ENCODE data around the gene MTARC1.

The MTARC1 gene

DNA sequence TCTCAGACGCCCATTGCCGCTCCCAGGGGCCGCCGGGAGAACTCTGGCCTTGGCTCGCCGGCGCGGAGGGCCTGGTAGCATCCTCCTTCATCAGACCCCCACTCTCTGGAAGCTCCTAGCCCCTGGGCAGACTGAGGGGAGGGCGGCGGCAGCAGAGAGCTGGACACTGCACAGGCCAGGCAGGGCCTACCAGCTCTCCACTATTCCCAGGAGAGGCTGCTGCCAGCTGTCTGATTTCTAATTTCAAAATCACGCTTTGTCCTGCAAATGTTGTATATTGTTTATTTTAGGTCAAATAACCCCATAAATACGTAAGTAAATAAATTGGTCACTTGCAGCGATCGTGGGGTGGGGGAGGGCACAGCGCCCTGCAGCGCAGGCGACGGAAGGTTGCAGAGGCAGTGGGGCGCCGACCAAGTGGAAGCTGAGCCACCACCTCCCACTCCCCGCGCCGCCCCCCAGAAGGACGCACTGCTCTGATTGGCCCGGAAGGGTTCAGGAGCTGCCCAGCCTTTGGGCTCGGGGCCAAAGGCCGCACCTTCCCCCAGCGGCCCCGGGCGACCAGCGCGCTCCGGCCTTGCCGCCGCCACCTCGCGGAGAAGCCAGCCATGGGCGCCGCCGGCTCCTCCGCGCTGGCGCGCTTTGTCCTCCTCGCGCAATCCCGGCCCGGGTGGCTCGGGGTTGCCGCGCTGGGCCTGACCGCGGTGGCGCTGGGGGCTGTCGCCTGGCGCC lies at the start of gene MTARC1:
MTARC1 (plus strand) TSS at position 577 of the 732 bp plus-strand sequence; CDS start at position 609, 32 bp downstream.
- no peaks in the 10 kb centered on the region for H3K4me1 Mint-ChIP-seq
- peak; percentile 38 for ATAC-seq
- H3K27ac Mint-ChIP-seq = no peak within 1 kb of the TSS
- no peaks in the 10 kb centered on the region for H3K36me3 Mint-ChIP-seq
- no peak for DNase-seq (ENCODE audit: low spot score in 2 of 2)
- H3K4me3 Mint-ChIP-seq = no peak within 1 kb of the TSS
- no peaks in the 10 kb centered on the region for H3K9me3 Mint-ChIP-seq

DNA sequence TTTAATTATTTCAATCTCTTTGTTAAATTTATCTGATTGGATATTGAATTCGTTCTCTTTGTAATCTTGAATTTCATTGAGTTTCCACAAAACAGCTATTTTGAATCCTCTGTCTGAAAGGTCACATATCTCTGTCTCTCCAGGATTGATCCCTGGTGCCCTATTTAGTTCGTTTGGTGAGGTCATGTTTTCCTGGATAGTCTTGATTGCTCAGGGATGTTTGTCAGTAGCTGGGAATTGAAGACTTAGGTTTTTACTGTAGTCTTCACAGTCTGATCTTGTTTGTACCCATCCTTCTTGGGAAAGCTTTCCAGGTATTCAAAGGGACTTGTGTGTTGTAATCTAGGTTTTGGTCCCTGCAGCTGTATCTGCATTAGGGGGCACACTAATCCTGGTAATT lies 45.4 kb upstream of the MTARC1 start:
- no peaks in the 10 kb centered on the region for H3K4me1 Mint-ChIP-seq
- H3K4me3 Mint-ChIP-seq = no peak overlapping the region
- H3K9me3 Mint-ChIP-seq = no peaks in the 10 kb centered on the region
- no peak for ATAC-seq
- no peak for DNase-seq (ENCODE audit: low spot score in 2 of 2)
- H3K36me3 Mint-ChIP-seq = no peaks in the 10 kb centered on the region
- H3K27ac Mint-ChIP-seq = no peak overlapping the region

DNA sequence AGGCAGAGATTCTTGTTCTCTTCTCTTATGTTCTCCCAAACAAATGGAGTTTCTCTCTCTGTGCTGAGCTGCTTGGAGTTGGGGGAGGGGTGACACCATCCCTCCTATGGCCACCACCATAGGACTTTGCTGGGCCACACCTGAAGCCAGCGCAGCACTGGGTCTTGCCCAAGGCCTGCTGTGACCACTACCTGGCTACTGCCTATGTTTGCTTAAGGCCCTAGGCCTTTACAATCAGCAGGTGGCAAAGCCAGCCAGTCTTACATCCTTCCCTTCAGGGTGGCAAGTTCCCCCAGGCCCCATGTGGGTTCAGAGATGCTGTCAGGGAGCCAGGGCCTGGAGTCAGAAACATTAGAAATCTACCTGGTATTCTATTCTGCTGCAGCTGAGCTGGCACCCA lies 44.9 kb upstream of the MTARC1 start:
- Mint-ChIP-seq H3K36me3 (no peaks in the 10 kb centered on the region), H3K27ac (no peak overlapping the region), H3K9me3 (no peaks in the 10 kb centered on the region), H3K4me3 (no peak overlapping the region), H3K4me1 (no peaks in the 10 kb centered on the region)
- ATAC-seq (no peak), DNase-seq (ENCODE audit: low spot score in 2 of 2) (no peak)

DNA sequence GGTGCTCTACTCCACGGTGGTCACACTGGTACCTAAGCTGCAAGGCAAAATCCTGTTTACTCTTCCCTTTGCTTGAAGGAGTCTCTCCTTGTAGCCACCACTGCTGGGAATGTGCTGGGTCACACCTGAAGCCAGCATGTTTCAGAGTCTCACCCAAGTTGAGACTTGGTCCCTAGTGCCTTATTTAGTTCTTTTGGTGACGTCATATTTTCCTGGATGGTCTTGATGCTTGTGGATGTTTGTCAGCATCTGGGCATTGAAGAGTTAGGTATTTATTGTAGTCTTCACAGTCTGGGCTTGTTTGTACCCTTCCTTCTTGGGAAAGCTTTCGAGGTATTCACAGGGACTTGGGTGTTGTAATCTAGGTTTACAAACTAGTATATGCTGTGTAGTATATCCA lies 44.2 kb upstream of the MTARC1 start:
- no peak overlapping the region for H3K4me3 Mint-ChIP-seq
- H3K9me3 Mint-ChIP-seq = no peaks in the 10 kb centered on the region
- DNase-seq (ENCODE audit: low spot score in 2 of 2) = no peak
- ATAC-seq = no peak
- H3K4me1 Mint-ChIP-seq = no peaks in the 10 kb centered on the region
- no peak overlapping the region for H3K27ac Mint-ChIP-seq
- no peaks in the 10 kb centered on the region for H3K36me3 Mint-ChIP-seq

DNA sequence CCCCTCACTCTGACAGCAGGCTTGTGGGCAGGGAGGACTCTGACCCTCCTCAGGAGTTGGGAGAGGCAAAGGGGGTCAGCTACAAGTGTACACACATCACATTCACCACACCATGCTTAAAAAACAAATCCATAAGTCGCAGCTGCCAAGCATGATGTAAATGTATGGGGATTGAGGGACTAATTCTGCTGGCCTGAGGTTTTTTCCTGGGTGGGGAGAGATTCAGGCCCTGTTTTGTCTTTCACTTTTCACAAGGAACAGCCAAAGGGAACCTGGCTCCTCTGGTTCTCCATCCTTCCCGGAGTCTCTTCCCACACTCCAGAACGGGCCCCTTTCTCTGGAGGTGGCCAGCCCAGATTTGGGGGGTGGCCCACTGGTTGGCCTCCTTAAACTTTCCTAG lies 39.9 kb upstream of the MTARC1 start:
- no peaks in the 10 kb centered on the region for H3K4me1 Mint-ChIP-seq
- H3K9me3 Mint-ChIP-seq = no peaks in the 10 kb centered on the region
- DNase-seq (ENCODE audit: low spot score in 2 of 2) = no peak
- no peak overlapping the region for H3K27ac Mint-ChIP-seq
- H3K4me3 Mint-ChIP-seq = no peak overlapping the region
- H3K36me3 Mint-ChIP-seq = no peaks in the 10 kb centered on the region
- no peak for ATAC-seq

DNA sequence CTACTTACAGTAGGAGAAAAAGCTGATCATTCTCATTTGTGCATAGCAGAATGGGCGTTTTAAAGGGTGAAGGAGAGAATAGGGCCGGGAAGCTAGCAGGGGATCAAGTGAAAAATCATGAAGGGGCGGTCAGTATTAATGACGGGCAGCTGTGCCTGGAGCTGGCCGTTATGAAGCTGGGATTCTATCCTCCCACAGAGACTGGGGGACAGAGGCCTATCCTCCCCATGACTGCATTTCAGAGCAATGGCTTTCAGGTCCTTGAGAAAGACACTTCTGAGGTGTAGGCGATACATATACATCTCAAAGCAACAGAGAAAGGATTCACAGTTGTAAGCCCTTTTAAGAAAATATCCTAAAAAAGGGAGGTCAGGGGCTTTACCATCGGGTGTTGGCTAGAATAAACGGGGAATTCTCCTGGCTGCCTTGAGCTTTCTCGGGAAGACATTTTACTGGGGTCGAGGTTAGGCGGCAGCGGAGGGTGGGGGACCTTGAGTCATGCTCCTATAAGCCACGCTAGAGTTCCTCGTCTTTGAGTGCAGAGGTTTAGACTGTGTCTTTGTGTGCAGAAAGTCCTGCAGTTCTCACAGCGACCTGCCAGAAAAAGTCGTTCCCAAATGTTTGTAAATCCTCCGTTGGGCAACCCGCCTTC lies 39.1 kb upstream of the MTARC1 start:
- no peaks in the 10 kb centered on the region for H3K4me1 Mint-ChIP-seq
- no peaks in the 10 kb centered on the region for H3K9me3 Mint-ChIP-seq
- H3K36me3 Mint-ChIP-seq = no peaks in the 10 kb centered on the region
- peak overlapping the region; percentile 38 for H3K4me3 Mint-ChIP-seq
- ATAC-seq (no peak), DNase-seq (ENCODE audit: low spot score in 2 of 2) (no peak)
- H3K27ac Mint-ChIP-seq = no peak overlapping the region

DNA sequence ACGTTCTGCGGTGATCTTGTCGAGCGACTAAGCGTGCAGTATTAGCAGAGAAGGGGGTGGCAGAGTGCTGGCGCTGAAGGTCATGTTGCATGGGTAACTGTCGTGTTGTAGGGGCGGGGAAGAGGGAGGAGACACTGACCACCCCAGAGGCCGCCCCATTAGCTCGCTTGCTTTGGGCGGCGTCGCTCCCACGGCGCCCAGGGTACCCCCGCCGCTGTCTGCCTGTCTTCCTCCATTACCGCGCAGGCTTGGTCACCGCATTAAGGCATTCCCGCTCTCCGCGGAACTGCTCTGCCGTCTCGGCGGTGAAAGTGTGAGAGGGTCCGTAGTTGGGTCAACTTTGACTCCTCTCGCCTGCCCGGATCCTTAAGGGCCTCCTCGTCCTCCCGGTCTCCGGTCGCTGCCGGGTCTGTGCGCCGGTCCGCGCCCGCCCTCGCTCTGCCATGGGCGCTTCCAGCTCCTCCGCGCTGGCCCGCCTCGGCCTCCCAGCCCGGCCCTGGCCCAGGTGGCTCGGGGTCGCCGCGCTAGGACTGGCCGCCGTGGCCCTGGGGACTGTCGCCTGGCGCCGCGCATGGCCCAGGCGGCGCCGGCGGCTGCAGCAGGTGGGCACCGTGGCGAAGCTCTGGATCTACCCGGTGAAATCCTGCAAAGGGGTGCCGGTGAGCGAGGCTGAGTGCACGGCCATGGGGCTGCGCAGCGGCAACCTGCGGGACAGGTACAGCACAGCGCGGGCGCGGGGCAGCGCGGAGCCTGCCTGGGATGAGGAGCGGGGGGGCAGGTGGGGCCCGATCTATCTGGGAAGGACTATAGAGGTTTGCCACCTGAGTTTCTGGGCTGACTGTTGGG lies 38.4 kb upstream of the MTARC1 start, which contains the start of gene MTARC2:
MTARC2 (plus strand) TSS at position 234 of the 846 bp plus-strand sequence; CDS start at position 444, 210 bp downstream.
- no peaks in the 10 kb centered on the region for H3K36me3 Mint-ChIP-seq
- H3K4me1 Mint-ChIP-seq = no peaks in the 10 kb centered on the region
- H3K4me3 Mint-ChIP-seq = peak within 1 kb of the TSS; percentile 38
- no peak within 1 kb of the TSS for H3K27ac Mint-ChIP-seq
- DNase-seq (ENCODE audit: low spot score in 2 of 2) (peak in 1 of 2 donors; percentile 46), ATAC-seq (peak; percentile 43)
- no peaks in the 10 kb centered on the region for H3K9me3 Mint-ChIP-seq

DNA sequence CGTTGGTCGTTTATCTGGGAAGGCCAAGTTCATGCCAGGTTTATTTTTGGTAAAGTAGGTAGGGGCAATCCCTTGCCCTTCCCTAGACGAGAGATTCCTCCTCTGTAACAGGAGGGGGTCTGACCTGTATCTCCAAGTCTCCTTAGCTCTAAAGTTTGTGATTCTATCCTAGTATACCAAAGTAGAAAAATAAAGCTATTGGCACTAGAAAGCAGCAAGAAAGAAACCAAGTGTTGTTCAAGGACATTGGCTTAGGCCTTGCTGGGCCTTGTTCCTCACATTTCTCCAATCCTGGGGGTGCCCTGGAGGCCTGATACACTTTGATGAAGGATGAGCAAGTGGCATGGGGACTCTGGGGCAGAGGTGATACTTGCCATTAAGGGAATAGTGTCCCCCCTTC lies 37.8 kb upstream of the MTARC1 start:
- DNase-seq (ENCODE audit: low spot score in 2 of 2) (no peak), ATAC-seq (no peak)
- no peak overlapping the region for H3K27ac Mint-ChIP-seq
- H3K4me1 Mint-ChIP-seq = no peaks in the 10 kb centered on the region
- no peaks in the 10 kb centered on the region for H3K36me3 Mint-ChIP-seq
- no peaks in the 10 kb centered on the region for H3K9me3 Mint-ChIP-seq
- peak overlapping the region; percentile 38 for H3K4me3 Mint-ChIP-seq

DNA sequence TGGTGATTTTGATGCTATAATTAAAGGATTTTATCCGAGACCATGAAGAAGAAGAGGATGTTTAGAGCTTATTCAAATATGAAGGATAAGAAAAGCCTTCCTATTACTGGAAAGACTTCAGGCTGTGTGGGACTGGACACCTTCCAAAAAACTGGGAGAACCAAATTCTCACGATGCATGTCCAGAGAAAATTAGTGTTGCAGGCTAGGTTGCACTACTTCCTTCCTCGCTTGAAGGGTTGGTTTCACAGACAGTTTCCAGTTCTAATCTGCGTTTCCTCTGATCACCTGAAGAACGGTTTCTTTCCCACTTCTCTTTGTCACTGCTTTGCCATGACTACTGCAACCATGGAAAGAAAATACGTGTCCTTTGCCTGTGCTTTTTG lies 36.6 kb upstream of the MTARC1 start:
- ATAC-seq (no peak), DNase-seq (ENCODE audit: low spot score in 2 of 2) (no peak)
- Mint-ChIP-seq H3K27ac (no peak overlapping the region), H3K36me3 (no peaks in the 10 kb centered on the region), H3K4me3 (no peak overlapping the region), H3K4me1 (no peaks in the 10 kb centered on the region), H3K9me3 (no peaks in the 10 kb centered on the region)

DNA sequence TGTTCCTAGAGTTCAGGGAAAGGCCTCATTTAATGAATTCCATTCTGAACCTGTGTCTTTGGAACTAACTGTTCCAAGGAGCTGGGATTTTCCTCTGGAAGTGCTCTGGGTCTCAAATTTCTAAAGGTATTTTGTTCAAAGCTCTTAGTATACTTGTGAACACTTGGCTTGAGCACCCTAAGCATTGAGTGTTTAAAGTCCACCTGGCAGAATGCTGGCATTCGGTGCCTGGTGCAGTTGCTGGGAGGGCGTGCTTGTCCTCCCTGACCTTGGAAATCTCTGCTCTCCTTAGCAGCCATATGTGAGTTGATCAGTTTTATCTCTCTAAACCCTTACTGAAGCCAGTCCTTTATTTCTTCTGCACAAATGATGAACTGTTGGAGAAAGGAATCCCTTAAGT lies 35.6 kb upstream of the MTARC1 start:
- Mint-ChIP-seq H3K9me3 (no peaks in the 10 kb centered on the region), H3K27ac (no peak overlapping the region), H3K4me1 (no peaks in the 10 kb centered on the region), H3K36me3 (no peaks in the 10 kb centered on the region), H3K4me3 (no peak overlapping the region)
- ATAC-seq (no peak), DNase-seq (ENCODE audit: low spot score in 2 of 2) (no peak)

DNA sequence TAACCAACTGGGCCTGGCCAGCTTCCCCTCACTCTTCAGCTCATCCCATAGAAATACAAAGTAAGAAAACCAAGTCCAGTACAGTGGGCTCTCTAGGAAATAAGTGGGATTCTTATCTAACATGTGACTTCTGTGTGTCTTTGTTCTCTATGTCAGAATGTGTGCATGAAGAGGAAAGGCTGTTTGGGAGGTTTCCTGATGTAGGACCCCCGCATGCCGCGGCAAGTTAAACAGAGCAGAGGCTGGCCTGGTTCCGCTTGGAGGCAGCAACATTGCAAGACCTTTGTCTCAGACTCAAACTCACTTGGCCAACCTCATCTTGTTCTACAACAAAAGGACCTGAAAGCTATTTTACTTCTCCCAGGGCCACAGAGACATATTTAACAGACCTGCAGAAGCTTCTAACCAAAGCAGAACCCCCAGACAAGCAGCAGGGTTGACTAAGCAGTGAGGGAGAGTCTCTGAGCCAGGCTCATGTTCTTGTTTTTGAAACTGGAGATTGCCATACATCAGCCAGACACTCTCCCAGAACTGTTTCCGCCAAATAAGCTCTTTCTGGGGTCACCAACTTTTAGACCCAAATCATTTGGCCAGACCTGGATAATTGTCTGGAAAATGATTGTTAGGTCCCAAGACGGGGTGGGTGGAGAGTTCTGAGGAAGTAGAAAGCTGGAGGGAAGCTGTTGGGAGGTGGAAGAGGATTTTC lies 32.3 kb upstream of the MTARC1 start:
- Mint-ChIP-seq H3K4me3 (no peak overlapping the region), H3K9me3 (no peaks in the 10 kb centered on the region), H3K4me1 (no peaks in the 10 kb centered on the region), H3K27ac (no peak overlapping the region), H3K36me3 (no peaks in the 10 kb centered on the region)
- ATAC-seq = no peak
- DNase-seq (ENCODE audit: low spot score in 2 of 2) = no peak

DNA sequence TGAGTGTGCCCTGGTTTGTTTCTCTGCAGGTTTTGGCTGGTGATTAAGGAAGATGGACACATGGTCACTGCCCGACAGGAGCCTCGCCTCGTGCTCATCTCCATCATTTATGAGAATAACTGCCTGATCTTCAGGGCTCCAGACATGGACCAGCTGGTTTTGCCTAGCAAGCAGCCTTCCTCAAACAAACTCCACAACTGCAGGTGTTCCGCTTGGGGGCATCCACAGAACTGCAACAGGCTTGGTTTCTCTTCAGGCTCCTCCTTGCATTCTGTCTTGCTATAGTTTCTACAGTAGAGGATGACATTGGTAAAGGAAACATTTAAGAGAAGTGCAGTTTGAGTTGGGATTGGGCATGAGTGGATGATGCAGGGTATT lies 31.8 kb upstream of the MTARC1 start:
- ATAC-seq = no peak
- H3K27ac Mint-ChIP-seq = no peak overlapping the region
- no peak for DNase-seq (ENCODE audit: low spot score in 2 of 2)
- no peaks in the 10 kb centered on the region for H3K9me3 Mint-ChIP-seq
- H3K36me3 Mint-ChIP-seq = no peaks in the 10 kb centered on the region
- H3K4me1 Mint-ChIP-seq = no peaks in the 10 kb centered on the region
- H3K4me3 Mint-ChIP-seq = no peak overlapping the region

DNA sequence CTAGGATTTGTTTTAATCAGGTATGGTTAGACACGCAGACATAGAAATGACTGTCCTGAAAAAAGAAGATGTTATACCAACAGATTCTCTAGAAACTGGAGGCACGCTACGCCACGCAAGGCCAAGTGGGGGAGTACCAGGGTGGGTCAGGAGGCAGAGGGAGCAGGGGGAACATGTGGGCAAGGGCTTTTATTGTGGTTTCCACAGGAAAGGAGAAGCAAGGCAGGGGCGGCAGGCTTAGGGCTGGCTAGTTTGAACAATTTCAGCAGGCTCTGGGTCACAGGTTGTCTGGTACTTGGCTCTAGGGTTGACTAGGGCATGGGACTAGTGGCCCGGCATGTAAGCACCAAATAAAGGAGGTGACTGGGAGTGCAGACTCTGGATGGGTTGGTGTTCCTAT lies 31.4 kb upstream of the MTARC1 start:
- H3K4me1 Mint-ChIP-seq = no peaks in the 10 kb centered on the region
- H3K36me3 Mint-ChIP-seq = no peaks in the 10 kb centered on the region
- H3K4me3 Mint-ChIP-seq = no peak overlapping the region
- no peak overlapping the region for H3K27ac Mint-ChIP-seq
- no peak for ATAC-seq
- no peaks in the 10 kb centered on the region for H3K9me3 Mint-ChIP-seq
- no peak for DNase-seq (ENCODE audit: low spot score in 2 of 2)

DNA sequence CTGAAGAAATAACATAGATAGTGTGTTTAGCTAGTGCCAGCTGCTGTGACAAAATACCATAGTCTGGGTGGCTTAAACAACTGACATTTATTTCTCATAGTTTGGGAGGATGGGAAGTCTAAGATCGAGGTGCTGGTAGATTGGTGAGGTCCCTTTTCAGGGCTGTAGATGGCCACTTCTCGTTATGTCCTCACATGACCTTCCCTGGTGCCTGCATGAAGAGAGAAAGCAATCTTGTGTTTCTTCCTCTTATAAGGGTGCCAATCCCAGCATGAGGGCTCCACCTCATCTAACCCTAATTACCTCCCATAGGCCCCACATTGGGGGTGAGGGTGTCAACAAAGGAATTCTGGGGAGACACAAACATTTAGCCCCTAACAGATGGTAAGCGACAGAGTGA lies 29.3 kb upstream of the MTARC1 start:
- no peak overlapping the region for H3K4me3 Mint-ChIP-seq
- H3K27ac Mint-ChIP-seq = no peak overlapping the region
- H3K4me1 Mint-ChIP-seq = no peaks in the 10 kb centered on the region
- ATAC-seq (no peak), DNase-seq (ENCODE audit: low spot score in 2 of 2) (no peak)
- no peaks in the 10 kb centered on the region for H3K36me3 Mint-ChIP-seq
- no peaks in the 10 kb centered on the region for H3K9me3 Mint-ChIP-seq

DNA sequence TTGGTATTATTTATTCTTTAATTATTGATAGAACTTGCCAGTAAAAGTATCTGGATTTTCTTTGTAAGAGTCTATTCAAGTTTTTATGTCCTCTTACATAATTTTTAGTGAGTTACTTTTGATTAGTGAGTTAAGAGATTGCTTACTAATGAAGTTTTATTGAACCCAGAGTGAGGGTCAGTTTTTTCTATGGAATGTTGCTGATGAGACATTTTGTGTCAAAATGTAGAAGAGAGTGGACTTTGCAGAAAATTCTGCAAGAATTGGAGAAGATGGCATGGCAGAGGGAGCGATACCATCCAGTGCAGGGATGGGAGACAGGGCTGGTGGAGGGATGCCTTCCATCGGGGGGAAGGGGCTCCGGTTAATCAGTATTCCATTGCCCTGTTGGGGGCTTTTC lies 27.6 kb upstream of the MTARC1 start:
- Mint-ChIP-seq H3K36me3 (no peaks in the 10 kb centered on the region), H3K27ac (no peak overlapping the region), H3K4me1 (no peaks in the 10 kb centered on the region), H3K4me3 (no peak overlapping the region), H3K9me3 (no peaks in the 10 kb centered on the region)
- DNase-seq (ENCODE audit: low spot score in 2 of 2) (no peak), ATAC-seq (no peak)
